H9 (cell line): ENCODE measurements around the gene ZFYVE28. TPM values are rescaled to one million over a fixed set of nuclear protein-coding genes. Genes with fewer than 3 reads are reported as not detected.

Source experiments
- DNase-seq: peaks from one replicate; pipeline ENCODE4 v3.0.0-alpha.2; 2017
- H2AFZ ChIP-seq: one replicate; pipeline ENCODE4 v1.6.1; 2013; ENCODE audit warnings: mild to moderate bottlenecking, low read length, control low read depth, moderate library complexity
- H2AK5ac ChIP-seq: 2 replicates; pipeline ENCODE4 v1.6.1; 2013; ENCODE audit warnings: low read length, control low read depth, mixed read lengths; ENCODE audit not compliant: insufficient read length
- H2BK120ac ChIP-seq: one replicate; pipeline ENCODE4 v1.6.1; 2013; ENCODE audit warnings: low read depth, mild to moderate bottlenecking, low read length, control low read depth, inconsistent platforms; ENCODE audit not compliant: poor library complexity, severe bottlenecking
- H2BK12ac ChIP-seq: 2 replicates; pipeline ENCODE4 v1.6.1; 2013; ENCODE audit warnings: low read length, control low read depth, mixed read lengths, low read depth; ENCODE audit not compliant: insufficient read length
- H2BK15ac ChIP-seq: 2 replicates; pipeline ENCODE4 v1.6.1; 2013; ENCODE audit warnings: low read depth, low read length, control low read depth
- H2BK20ac ChIP-seq: one replicate; pipeline ENCODE4 v1.6.1; 2013; ENCODE audit warnings: low read depth, mild to moderate bottlenecking, low read length, control low read depth, inconsistent platforms; ENCODE audit not compliant: poor library complexity, severe bottlenecking
- H2BK5ac ChIP-seq: 2 replicates; pipeline ENCODE4 v1.6.1; 2013; ENCODE audit warnings: low read length, control low read depth, mixed read lengths; ENCODE audit not compliant: insufficient read length
- H3K14ac ChIP-seq: 2 replicates; pipeline ENCODE4 v1.6.1; 2013; ENCODE audit warnings: low read length, control low read depth; ENCODE audit not compliant: insufficient read depth
- H3K18ac ChIP-seq: 2 replicates; pipeline ENCODE4 v1.6.1; 2013; ENCODE audit warnings: low read depth, mild to moderate bottlenecking, mixed read lengths, low read length, control low read depth; ENCODE audit not compliant: insufficient read length
- H3K23ac ChIP-seq: 2 replicates; pipeline ENCODE4 v1.6.1; 2013; ENCODE audit warnings: low read length, control low read depth, mixed read lengths, low read depth; ENCODE audit not compliant: insufficient read length
- H3K23me2 ChIP-seq: 2 replicates; pipeline ENCODE4 v1.6.1; 2013; ENCODE audit warnings: low read depth, mild to moderate bottlenecking, mixed read lengths, low read length, control low read depth; ENCODE audit not compliant: insufficient read length, poor library complexity, severe bottlenecking
- H3K27ac ChIP-seq: 2 replicates; pipeline ENCODE4 v1.5.1; 2013; ENCODE audit warnings: low read length, control low read depth, mixed read lengths, low read depth; ENCODE audit not compliant: insufficient read length
- H3K27me3 ChIP-seq: 2 replicates; pipeline ENCODE4 v1.6.1; 2013; ENCODE audit warnings: low read length, control low read depth, inconsistent platforms; ENCODE audit not compliant: insufficient read depth
- H3K4ac ChIP-seq: 2 replicates; pipeline ENCODE4 v1.6.1; 2013; ENCODE audit warnings: low read depth, mild to moderate bottlenecking, control low read depth, inconsistent platforms, low read length, moderate library complexity
- H3K4me1 ChIP-seq: 2 replicates; pipeline ENCODE4 v1.6.1; 2013; ENCODE audit warnings: low read length, control low read depth, inconsistent platforms; ENCODE audit not compliant: insufficient read depth
- H3K4me2 ChIP-seq: 2 replicates; pipeline ENCODE4 v1.6.1; 2013; ENCODE audit warnings: low read length, control low read depth, mixed read lengths; ENCODE audit not compliant: insufficient read length, insufficient read depth
- H3K56ac ChIP-seq: 2 replicates; pipeline ENCODE4 v1.6.1; 2013; ENCODE audit warnings: low read depth, mild to moderate bottlenecking, mixed read lengths, low read length, control low read depth; ENCODE audit not compliant: insufficient read length
- H3K79me1 ChIP-seq: 2 replicates; pipeline ENCODE4 v1.6.1; 2013; ENCODE audit warnings: low read depth, mild to moderate bottlenecking, moderate library complexity, low read length, control low read depth, inconsistent platforms; ENCODE audit not compliant: insufficient read depth, poor library complexity, severe bottlenecking
- H3K79me2 ChIP-seq: 2 replicates; pipeline ENCODE4 v1.6.1; 2013; ENCODE audit warnings: low read length, control low read depth, inconsistent platforms; ENCODE audit not compliant: insufficient read depth
- H3K9ac ChIP-seq: 2 replicates; pipeline ENCODE4 v1.6.1; 2013; ENCODE audit warnings: low read length, control low read depth, mixed read lengths; ENCODE audit not compliant: insufficient read length; ENCODE audit errors: extremely low read depth
- H3K9me3 ChIP-seq: one replicate; pipeline ENCODE4 v1.6.1; 2013; ENCODE audit warnings: low read depth, low read length, inconsistent platforms; ENCODE audit not compliant: control insufficient read depth
- H3T11ph ChIP-seq: one replicate; pipeline ENCODE4 v1.6.1; 2013; ENCODE audit warnings: mild to moderate bottlenecking, low read length, control low read depth, inconsistent platforms
- H4K20me1 ChIP-seq: one replicate; pipeline ENCODE4 v1.6.1; 2013; ENCODE audit not compliant: control insufficient read depth, insufficient read length, insufficient read depth
- H4K5ac ChIP-seq: 2 replicates; pipeline ENCODE4 v1.6.1; 2013; ENCODE audit warnings: low read depth, mild to moderate bottlenecking, mixed read lengths, low read length, control low read depth; ENCODE audit not compliant: insufficient read length
- H4K8ac ChIP-seq: replicated peaks from 2 replicates; pipeline ENCODE4 v1.6.1; 2013; ENCODE audit warnings: low read length, control low read depth, mixed read lengths, low read depth; ENCODE audit not compliant: insufficient read length
- H4K91ac ChIP-seq: 2 replicates; pipeline ENCODE4 v1.6.1; 2013; ENCODE audit warnings: low read depth, mild to moderate bottlenecking, moderate library complexity, mixed read lengths, low read length, control low read depth; ENCODE audit not compliant: insufficient read length
- H3K27ac Mint-ChIP-seq, 3 experiments: 2 replicates in 2 of 3; 3 replicates in 1 of 3; pipeline ENCODE4 v1.8.0; 2020 to 2021; ENCODE audit warnings: mixed read lengths in 3 of 3, mild to moderate bottlenecking in 1 of 3, moderate library complexity in 1 of 3
- H3K27me3 Mint-ChIP-seq: 2 replicates; pipeline ENCODE4 v1.8.0; 2021; ENCODE audit warnings: low read depth, mild to moderate bottlenecking, moderate library complexity, mixed read lengths
- H3K36me3 Mint-ChIP-seq, 3 experiments: 2 replicates in 2 of 3; 3 replicates in 1 of 3; pipeline ENCODE4 v1.8.0; 2020 to 2021; ENCODE audit warnings: low read depth in 3 of 3, mixed read lengths in 3 of 3; ENCODE audit not compliant: insufficient read depth in 1 of 3
- H3K4me1 Mint-ChIP-seq, 2 experiments: 2 replicates each; pipeline ENCODE4 v1.8.0; 2020; ENCODE audit warnings: mixed read lengths in 2 of 2
- H3K4me3 Mint-ChIP-seq, 2 experiments: 2 replicates in 1 of 2; 3 replicates in 1 of 2; pipeline ENCODE4 v1.8.0; 2020 to 2021; ENCODE audit warnings: mild to moderate bottlenecking in 2 of 2, mixed read lengths in 2 of 2, moderate library complexity in 1 of 2
- H3K9me3 Mint-ChIP-seq, 2 experiments: 2 replicates in 1 of 2; 3 replicates in 1 of 2; pipeline ENCODE4 v1.8.0; 2020; ENCODE audit warnings: mild to moderate bottlenecking in 2 of 2, mixed read lengths in 2 of 2, moderate library complexity in 1 of 2
- WGBS: extraction: QIAGEN DNeasy Blood & Tissue Kit; methylation state at CpG from one replicate; pipeline ENCODE4 v1.1.7; 2013; ENCODE audit warnings: missing lambda C conversion rate, low lambda C conversion rate, mixed read lengths; ENCODE audit not compliant: insufficient read length; ENCODE audit errors: extremely low coverage; 5-methylcytosine and 5-hydroxymethylcytosine counted together
- total RNA-seq: library from RNA; stranded (reverse); gene quantifications from 2 replicates; pipeline ENCODE4 v1.2.1, GENCODE V29; 2021
- TF ChIP-seq, protein P1 (sequence below): fragments of 200-600 bp; sonication (generic); conservative IDR thresholded peaks from 3 replicates; pipeline ENCODE4 v1.8.0; 2021; ENCODE audit warnings: antibody characterized with exemption, mild to moderate bottlenecking

Gene ZFYVE28
- total RNA-seq, 1 experiment from 2014 or later = 0.98 TPM

DNA sequence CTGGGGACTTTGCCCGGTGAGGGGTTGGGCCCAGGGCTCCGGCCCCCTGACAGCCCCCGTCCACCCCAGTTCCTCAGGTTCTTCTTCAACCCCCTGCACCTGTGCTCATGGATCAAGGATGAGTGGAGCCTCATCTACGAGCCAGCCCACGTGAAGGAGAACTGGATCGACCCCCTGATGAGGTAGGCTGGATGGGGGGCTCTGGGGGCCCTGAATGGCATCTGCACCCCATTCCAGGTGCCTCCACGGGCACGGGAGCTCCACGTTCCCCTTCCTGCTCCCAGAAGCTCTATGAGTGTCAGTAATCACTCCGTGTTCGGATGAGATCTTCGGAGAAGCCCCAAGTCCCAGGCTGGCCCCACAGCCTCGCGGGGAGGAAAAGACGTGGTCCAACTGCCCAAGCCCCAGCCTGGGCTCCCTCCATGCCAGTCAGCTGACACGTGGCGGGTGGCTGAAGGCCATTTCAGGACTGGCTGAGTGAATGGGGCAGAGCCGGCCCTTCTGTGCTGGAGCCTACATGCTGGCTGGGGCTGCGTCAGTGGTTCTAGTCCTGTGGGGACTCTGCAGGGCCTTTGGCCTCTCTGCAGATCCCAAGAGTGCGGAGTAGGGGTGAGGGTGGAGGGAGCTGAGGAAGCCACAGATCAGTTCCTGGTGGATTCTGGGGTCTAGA is 24.8 kb upstream of the ZFYVE28 start:
- Histone ChIP-seq H3K4me1 (no peaks in the 10 kb centered on the region; the same call in 1 of the 2 replicates), H3K4ac (no peak overlapping the region), H2BK15ac (no peak overlapping the region), H3T11ph (no peak overlapping the region), H4K20me1 (no peaks in the 10 kb centered on the region), H3K14ac (no peak overlapping the region), H2AFZ (no peak overlapping the region), H2BK5ac (no peak overlapping the region), H3K79me1 (no peaks in the 10 kb centered on the region), H3K79me2 (no peaks in the 10 kb centered on the region), H3K27ac (no peak overlapping the region), H3K9me3 (no peaks in the 10 kb centered on the region), H3K23me2 (no peaks in the 10 kb centered on the region), H3K9ac (no peak overlapping the region), H3K27me3 (no peaks in the 10 kb centered on the region), H4K8ac (no peak overlapping the region), H3K18ac (no peak overlapping the region), H3K56ac (no peak overlapping the region), H2BK20ac (no peak overlapping the region), H4K5ac (no peak overlapping the region), H2BK12ac (no peak overlapping the region), H3K4me2 (no peak overlapping the region), H2BK120ac (no peak overlapping the region), H3K23ac (no peak overlapping the region), H4K91ac (no peak overlapping the region), H2AK5ac (no peak overlapping the region)
- Mint-ChIP-seq H3K27me3 (no peaks in the 10 kb centered on the region; the same call in 1 of the 2 replicates), H3K9me3 (no peaks in the 10 kb centered on the region), H3K36me3 (no peaks in the 10 kb centered on the region), H3K4me3 (no peak overlapping the region), H3K4me1 (peaks cover 0 to 4% of the 10 kb centered on the region in 2 experiments; a peak in 3 of 4 replicates), H3K27ac (no peak overlapping the region)
- TF ChIP-seq, protein P1, sequence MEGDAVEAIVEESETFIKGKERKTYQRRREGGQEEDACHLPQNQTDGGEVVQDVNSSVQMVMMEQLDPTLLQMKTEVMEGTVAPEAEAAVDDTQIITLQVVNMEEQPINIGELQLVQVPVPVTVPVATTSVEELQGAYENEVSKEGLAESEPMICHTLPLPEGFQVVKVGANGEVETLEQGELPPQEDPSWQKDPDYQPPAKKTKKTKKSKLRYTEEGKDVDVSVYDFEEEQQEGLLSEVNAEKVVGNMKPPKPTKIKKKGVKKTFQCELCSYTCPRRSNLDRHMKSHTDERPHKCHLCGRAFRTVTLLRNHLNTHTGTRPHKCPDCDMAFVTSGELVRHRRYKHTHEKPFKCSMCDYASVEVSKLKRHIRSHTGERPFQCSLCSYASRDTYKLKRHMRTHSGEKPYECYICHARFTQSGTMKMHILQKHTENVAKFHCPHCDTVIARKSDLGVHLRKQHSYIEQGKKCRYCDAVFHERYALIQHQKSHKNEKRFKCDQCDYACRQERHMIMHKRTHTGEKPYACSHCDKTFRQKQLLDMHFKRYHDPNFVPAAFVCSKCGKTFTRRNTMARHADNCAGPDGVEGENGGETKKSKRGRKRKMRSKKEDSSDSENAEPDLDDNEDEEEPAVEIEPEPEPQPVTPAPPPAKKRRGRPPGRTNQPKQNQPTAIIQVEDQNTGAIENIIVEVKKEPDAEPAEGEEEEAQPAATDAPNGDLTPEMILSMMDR = no peak
- DNase-seq = no peak
- no CpG with 5 or more reads among the region's 20 CpGs for WGBS
